Cerebellar nuclear complex (tissue), 1 donor: ENCODE data around the gene C17orf75.
A peak's percentile ranks its signal among the peaks of the same experiment; 100 is the strongest.
"Not testable (repeated sequence)": the region's sequence is repeated elsewhere in the genome, so short reads cannot be mapped to it uniquely, and the experiment has no call there.

Experiments
- DNase-seq, 2 experiments: peaks; one replicate each; lab custom pipeline; 2025; lab: John Stamatoyannopoulos, UW

C17orf75 gene

DNA sequence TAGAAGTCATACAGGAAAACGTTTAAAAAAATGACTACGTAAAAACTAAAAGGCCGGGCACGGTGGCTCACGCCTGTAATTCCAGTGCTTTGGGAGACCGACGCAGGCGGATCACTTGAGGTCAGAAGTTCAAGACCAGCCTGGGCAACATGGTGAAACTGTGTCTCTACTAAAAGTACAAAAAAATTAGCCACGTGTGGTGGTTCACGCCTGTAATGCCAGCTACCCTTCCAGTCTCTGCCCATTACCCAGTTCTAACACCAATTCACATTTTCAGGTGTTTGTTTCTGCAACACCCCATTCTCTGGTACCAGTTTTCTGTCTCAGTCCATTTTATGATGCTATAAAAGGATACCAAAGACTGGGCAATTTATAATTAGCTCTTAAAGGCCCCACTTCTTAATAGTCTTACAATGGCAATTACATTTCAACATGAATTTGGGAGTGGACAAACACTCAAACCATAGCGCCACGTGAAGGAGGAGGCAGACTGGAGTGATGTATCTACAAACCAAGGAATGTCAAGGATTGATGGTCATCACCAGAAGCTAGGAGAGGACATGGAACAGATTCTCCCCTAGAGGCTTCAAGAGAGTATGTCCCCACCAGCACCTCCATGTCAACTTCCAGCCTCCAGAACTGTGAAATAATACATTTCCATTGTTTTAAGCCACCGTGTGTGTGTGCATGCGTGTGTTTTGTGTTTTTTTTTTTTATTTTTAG lies 791 bp upstream of the C17orf75 start:
- DNase-seq = no peak

DNA sequence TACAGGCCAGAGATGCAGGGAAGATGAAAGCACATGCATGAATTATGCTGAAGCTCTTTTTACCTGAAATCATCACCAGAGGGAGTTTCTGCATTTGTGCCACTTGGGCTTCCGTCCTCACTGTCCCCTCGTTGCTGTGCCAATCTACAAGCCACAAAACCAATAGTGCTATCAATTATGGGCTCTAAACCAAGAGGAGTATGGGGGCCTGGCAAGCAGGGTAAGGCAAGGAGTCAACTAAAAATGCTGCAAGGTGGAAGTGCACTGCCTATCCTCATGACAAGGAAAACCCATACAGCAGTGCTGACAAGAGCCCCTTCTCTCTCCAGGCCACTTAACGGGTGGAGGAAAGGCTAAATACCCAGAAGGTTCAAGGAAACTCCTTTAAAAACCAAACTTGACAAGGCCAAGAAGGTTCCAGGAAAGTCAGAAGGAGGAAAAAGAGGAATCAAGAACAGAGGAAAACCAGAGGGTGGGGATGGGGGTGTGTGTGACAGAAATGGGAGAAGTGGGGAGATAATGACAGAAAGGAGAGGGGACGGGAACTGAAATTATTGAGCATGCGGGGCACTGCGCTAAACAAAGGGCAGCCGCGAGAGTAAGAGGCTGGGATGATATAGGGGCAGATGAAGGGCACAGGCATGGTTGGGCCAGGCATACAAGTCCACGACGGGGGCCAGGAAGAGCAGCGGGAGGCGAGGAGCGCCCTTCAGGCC lies 674 bp downstream of the C17orf75 start:
- no peak for DNase-seq

DNA sequence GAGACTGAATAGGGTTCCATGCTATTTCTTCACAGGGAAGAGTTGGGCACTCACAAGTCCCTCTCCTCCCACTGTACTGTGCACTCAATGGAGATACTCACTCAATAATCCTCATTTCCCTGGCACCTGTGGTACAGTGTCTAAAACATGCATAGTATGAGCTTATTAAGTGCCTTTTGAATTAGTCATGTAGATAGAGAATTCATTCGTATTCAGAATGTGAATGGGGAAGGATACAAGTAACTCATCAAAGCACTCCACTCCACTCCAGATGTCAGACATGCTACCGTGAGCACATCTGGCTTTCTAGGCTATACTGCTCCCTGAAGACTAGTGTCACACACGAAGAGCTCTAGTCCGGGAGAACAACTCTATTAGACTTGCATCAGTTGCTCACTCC lies 6.3 kb downstream of the C17orf75 start:
- DNase-seq = no peak

DNA sequence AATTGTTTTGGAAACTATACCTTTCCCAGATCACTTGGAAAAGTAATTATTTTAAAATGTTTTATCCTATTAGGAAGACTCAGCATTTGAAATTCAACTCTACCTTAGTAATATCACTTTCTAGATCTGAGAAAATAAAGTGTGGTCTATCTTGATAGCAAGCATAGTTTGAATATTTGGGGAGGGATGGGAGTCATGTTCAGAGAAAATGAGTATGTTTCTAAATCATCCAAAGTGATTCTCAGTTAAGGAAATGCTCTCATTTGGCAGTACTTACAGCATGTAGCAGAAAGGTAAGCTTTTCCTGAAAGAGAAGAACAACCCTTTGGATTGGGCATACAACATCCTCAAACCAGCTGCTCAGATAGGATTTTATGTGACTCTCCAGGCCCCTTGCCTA lies 6.9 kb downstream of the C17orf75 start:
- no peak for DNase-seq

DNA sequence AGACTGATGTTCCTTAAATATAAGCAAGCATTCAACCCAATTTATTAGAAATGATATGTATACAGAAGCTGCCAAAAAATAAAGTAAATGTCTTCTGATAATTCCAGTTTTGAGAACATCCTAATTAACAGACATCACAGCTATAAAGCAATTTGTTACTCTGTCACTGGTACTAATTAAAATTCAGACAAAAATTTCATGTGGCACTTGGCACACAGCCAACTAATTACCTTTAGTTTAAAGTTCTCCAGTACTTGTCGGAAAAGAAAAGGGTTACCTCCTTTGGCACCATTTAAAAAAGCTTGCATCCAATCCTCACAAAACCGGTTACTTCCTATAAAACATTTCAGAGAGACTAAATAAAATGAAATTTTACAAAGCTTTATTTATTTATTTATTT lies 8.8 kb downstream of the C17orf75 start:
- no peak for DNase-seq

DNA sequence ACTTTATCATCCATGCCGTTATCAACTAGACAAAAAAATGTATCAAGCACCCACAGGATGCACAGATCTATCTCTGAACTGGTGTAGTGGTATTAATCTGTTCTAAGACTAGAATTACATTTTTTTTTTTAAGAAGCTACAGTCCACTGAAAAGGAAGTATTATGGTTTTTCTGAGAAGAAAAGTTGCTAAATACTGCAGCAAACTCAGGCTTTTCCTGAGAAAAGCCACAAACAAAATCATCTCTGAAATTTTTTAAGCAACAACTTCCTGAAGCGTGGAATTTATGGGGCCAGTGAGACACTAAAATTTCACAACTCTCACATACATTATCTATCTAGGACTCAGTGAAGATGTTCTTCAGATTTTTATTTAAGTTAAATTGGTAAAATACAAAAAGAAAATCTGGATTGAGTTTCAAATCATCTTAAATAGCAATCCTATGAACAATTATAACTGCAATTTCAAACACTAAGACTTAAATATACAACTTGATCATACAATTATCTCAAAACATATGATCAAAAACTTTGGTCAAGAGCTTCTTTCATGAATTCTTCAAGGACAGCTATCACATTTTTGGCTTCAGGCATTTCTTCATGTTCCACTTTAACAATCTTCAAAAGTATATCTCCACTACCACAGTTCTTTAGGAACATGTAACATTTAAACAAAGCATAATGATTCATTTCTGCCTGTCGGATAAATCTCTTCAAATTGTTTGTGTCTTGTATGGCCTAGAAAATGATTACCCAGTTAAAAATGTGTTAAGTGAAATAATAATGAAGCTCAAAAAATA lies 10.5 kb downstream of the C17orf75 start:
- DNase-seq = no peak

DNA sequence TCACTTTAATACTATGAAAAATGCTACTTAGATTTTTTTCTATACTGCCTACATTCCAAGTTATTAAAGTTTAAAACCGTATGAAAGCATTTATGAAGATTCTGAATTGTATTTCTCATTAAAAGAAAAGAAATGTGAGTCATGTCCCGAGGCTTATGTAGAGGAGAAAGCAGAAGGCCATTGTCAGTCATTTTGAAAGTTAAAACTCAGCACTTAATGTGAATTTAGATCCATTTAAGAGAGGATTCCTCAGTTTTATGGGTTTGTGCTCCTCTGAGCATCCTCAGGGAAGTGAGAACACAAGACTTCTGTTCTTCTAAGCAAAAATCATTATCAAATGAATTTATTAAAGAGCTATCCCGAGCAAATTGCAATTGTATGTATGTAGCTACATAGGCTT lies 11.8 kb downstream of the C17orf75 start:
- no peak for DNase-seq

DNA sequence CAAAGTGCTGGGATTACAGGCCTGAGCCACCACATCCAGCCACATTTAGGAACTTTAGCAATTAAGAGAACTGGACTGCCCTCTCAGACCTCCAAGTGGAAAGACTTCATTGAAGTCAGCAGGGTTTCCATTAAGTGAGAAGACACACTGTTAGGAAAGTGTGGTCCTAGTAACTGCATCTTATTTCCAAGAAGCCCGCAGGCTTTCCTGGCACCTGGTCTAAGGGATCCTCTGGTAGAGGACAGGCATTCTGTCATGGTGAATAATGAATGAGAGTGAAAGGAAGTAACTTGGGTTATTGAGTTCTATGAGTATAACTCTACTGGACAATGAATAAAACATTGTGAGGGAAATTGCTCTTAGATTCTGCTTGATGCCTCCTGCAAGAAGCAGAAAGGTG lies 14.1 kb downstream of the C17orf75 start:
- no peak for DNase-seq

DNA sequence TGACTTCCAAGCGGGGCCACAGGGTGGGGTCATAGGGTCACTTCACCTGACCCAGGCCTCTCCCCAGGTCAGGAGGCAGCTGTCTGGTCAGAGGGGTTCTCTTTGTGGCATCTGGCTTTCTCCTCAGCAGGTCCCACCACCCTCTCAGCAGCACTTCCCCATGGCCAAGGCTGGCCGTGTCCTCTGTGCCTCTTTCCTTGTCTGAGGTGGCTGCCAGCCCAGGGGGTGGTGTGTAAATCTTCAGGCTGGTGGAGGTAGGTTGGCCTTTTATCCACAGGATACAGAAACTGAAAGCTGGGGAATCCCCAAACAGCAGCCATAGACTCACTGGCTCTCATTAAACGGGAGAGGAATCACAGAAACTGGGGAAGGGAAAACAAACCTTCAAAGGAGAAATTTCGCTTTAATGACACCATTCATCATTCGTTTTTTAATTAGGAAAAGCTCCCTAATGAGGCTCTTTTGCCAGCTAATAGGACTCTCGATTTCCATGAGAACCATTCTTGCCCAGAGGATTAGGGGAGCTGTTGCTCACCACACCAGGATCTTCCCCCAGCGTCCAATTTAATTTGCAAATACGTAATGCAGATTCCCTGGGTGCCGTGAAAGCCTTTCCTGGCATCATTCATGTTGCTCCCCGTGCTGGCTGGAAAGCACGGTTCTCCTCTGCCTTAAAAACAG lies 18.0 kb downstream of the C17orf75 start:
- DNase-seq = no peak

DNA sequence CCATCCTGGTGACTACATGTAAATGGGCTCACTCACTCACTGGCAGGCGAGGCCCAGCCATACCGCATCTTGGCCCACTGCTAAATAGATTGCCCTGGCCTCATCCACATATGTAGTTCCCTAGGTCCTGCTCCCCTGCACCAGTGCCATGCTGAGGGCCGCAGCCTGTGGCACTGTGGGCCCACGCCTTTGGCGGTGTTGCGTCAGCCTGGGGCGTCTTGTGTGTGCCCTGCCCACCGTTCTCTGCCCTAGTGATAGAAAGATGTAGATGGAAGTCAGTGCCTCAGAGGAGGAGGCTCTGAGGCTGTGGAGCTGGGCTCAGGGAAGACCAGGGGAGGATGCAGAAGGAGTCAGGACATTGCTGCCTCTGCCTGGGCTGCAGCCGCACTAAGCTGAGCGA lies 18.9 kb downstream of the C17orf75 start:
- no peak for DNase-seq

DNA sequence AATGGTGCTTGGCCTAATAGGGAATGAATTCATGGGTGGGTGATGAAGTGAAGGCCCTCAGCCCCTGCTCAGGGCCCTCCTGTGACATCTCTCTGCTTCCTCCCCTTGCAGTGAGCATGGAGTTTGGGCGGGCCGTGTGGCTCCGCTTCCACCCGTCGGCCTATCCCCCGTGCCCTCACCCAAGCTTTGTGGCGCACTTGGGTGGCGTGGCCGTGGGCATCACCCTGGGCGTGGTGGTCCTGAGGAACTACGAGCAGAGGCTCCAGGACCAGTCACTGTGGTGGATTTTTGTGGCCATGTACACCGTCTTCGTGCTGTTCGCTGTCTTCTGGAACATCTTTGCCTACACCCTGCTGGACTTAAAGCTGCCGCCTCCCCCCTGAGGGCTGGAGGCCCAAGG lies 21.1 kb downstream of the C17orf75 start:
- DNase-seq = no peak

DNA sequence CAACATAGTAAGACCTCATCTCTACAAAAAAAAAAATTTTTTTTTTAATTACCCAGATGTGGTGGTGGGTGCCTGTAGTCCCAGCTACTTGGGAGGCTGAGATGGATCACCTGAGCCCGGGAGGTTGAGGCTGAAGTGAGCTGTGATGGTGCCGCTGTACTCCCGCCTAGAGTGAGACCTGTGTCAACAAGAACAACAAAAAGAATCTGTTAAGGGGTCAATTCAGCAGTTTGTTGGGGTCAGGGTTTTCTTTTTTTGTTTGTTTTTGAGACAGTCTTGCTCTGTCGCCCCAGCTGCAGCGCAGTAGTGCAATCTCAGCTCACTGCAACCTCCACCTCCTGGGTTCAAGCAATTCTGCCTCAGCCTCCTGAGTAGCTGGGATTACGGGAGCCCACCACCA lies 21.9 kb downstream of the C17orf75 start:
- DNase-seq = not testable (repeated sequence)

DNA sequence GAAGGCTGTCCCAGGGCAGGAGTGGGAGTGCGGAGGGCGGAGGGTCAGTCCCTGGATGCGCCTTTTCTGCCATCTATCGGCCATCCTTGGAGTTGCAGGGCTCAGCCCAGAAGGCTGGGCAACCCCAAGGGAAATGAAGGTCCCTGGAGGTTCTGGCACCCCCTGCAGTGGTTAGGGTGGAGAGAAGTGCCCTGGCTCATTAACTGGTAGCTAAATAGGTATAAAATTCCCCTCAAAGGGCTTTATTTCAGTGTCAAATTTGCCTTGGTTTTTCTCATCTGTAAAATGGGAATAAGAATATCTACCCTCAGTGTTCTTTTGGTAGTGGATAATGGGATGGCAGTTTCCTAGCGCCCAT lies 22.4 kb downstream of the C17orf75 start:
- peak in 1 of 2 experiments; percentile 6 for DNase-seq

DNA sequence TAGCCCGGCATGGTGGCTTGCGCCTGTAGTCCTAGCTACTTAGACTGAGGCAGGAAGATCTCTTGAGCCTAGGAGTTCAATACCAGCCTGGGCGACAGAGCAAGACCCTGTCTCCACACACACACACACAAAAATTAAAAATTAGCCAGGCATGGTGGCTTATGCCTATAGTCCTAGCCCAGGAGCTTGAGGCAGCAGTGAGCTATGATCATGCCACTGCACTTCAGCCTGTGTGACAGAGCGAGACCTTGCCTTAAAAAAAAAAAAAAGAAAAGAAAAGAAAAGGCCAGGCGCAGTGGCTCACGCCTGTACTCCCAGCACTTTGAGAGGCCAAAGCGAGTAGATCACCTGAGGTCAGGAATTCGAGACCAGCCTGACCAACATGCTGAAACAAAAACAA lies 23.9 kb downstream of the C17orf75 start:
- no peak for DNase-seq

DNA sequence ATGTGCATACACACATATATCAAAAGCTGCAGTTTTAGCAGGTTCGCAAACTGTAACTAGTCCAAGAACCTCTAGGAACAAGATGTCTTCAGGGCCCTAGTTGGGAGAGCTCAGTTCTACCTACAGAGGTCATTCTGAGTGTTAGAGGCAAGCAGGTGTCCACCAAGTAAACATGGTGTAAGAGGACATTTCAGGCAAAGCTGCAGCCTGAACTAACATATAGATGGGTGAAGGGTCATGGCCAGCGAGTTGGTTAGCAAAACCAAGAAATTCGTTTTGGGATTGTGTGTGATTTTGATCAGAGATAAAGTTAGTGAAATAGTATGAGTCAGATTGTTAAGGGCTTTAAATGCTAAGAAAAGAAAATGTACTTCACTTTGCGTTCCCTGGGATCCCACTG lies 24.6 kb downstream of the C17orf75 start:
- DNase-seq = no peak

DNA sequence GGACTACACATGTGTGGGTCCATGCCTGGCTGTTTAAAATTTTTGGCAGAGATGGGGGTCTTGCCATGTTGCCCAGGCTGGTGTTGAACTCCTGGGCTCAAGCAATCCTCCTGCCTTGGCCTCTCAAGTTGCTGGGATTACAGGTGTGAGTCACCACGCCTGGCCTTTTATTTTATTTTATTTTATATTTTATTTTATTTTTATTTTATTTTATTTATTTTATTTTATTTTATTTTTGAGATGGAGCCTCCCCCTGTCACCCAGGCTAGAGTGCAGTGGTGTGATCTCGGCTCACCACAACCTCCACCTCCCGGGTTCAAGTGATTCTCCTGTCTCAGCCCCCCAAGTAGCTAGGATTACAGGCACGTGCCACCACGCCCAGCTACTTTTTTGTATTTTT lies 25.3 kb downstream of the C17orf75 start:
- not testable (repeated sequence) for DNase-seq

DNA sequence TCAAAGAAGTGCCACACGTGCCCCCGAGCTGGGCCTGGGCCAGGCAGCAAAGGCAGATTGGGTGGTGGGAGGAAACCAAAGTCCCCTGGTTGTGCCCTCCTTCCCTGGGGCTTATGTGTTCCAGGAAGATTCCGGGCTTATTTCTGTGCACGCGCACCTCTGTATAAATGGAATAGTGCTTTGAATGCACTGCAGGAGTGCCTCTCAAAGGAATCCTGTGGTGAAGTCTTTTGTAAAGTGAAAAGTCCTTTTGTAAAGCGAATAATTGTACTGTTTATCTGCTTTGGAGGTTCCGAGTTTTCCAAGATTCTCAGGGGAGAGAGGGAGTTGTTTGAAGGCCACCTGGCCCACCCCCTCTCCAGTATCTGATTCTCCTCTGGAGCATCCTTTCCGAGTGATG lies 26.8 kb downstream of the C17orf75 start:
- DNase-seq = no peak

DNA sequence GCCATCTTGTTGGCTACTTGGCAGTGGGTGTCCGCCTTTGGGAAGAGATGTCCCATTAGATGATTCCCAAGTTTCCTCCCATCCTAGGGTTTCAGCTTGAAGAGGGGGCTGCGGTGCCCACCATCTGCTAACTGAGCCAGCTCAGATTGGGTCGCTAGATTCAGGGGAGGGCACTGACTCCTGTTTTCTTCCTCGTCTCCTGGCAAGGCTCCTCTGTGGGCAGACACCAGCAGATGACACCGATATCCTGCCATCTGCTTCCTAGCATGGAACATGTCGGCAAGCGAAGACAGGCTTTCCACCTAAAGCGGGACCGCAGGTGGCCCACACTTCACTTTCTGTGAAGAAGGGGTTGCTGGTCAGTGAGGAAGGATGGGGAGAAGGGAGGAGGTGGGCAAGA lies 27.3 kb downstream of the C17orf75 start:
- peak in 1 of 2 experiments; percentile 8 for DNase-seq

DNA sequence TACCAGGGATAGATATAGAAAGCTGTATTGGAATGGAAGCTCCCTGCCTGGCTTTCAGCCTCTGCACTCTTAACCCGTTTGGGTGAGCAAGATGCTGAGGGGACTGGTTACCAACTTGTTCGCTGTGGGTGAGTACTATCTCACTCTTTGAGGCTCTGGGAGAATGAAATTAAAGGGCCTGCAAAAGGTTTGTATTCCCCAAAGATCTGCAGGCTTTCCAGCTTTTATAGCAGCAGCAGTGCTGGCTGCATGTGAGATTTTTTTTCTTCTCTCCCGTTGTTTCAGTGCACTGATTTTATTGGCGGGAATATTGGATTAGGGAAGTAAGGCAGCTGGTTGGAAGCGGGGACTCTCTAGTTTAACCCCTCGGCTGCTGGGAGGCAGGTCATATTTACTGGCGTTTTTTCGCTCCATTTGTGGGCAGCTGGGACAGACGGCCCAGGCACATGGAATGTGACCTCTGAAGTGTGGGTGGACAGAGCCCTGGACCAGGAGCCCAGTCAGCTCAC lies 30.9 kb downstream of the C17orf75 start:
- DNase-seq = peak in 1 of 2 experiments; percentile 19

DNA sequence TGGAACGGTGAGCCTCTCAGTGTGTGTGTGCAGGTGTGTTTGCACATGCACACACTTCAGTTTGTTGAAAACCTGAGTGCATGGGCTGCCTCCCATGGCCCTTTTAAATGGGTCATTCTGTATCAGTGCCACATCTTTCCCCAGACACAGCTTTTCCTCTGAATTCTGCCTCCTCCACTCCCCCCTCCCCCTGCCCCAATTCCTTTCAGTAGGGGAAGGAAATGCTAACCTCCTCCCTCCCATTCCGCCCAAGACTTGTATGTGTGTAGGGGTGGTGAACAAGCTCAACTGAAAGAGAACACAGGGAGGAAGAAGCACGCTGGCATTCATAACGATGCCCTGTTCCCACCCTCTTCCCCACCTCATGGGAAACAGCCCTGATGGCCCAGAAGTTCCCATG lies 34.3 kb downstream of the C17orf75 start:
- no peak for DNase-seq

DNA sequence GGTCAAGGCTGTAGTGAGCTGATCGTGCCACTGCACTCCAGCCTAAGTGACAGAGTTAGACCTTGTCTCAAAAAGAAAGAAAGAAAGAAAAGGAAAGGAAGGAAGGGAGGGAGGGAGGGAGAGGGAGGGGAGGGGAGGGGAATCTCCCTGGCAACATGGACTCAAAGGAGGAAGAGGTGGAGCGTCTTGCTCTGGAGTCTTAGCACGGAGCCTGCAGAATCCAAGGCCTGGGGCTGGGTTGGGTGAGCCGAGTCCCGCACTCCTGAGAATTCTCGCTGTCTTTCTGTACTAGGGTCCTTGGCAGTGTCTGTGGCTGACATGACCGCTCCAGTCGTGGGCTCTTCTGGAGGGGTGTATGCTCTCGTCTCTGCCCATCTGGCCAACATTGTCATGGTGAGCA lies 36.9 kb downstream of the C17orf75 start:
- no peak for DNase-seq

DNA sequence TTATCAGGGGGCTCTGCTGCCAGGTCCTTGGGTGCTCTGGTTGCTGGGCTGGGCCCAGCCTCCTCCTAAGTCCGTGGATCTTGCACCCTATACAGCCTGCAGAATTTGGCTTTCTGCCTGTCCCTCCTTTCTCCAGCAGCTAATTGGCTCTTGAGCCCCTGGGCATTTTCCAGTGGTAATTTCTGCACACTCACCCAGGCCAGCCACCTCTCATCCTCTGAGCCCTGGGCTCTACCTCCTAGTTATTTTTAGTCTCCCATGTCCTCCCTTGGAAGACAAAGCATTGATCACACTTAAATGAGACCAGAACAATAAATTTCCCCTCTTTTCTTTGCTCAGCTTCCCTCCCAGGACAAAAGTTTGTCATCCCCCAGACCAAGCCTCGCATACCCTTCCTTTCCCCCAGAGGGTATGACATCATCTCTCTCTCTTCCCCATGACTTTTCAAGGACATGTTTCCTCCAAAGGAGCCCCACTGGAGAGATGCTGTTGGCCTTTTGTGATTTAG lies 38.1 kb downstream of the C17orf75 start:
- no peak for DNase-seq
